Measurements from ENCODE around the gene ULK4.
"Not testable (repeated sequence)": the region's sequence is repeated elsewhere in the genome, so short reads cannot be mapped to it uniquely, and the experiment has no call there.

ULK4 gene

GRCh38 chr3:41888368-41889076 lies 73.4 kb downstream of the ULK4 start:
- no peak overlapping the region for H3K4me3 ChIP-seq (ENCODE audit: low read depth, low read length)
- TF ChIP-seq CTCF (IDR thresholded peaks at IDR 0.05; ENCODE audit: borderline replicate concordance, insufficient read depth, low read depth, low read length), result no peak

- H3K4me3 ChIP-seq (ENCODE audit: low read depth, low read length), result no peak overlapping the region
- no peak for TF ChIP-seq CTCF (IDR thresholded peaks at IDR 0.05; ENCODE audit: borderline replicate concordance, insufficient read depth, low read depth, low read length)
These were observed 78.9 kb downstream of the ULK4 start for GRCh38 chr3:41882956-41883355.

GRCh38 chr3:41881233-41881821 lies 80.6 kb downstream of the ULK4 start:
- H3K4me3 ChIP-seq (ENCODE audit: low read depth, low read length), result no peak overlapping the region
- peak; percentile 21; the same call in 1 of the 2 replicates for TF ChIP-seq CTCF (IDR thresholded peaks at IDR 0.05; ENCODE audit: borderline replicate concordance, insufficient read depth, low read depth, low read length)

GRCh38 chr3:41880387-41880786 lies 81.5 kb downstream of the ULK4 start:
- no peak overlapping the region for H3K4me3 ChIP-seq (ENCODE audit: low read depth, low read length)
- no peak for TF ChIP-seq CTCF (IDR thresholded peaks at IDR 0.05; ENCODE audit: borderline replicate concordance, insufficient read depth, low read depth, low read length)

GRCh38 chr3:41877741-41878140 lies 84.2 kb downstream of the ULK4 start:
- not testable (repeated sequence) for H3K4me3 ChIP-seq (ENCODE audit: low read depth, low read length)

GRCh38 chr3:41874022-41874421 lies 87.9 kb downstream of the ULK4 start:
- no peak for TF ChIP-seq CTCF (IDR thresholded peaks at IDR 0.05; ENCODE audit: borderline replicate concordance, insufficient read depth, low read depth, low read length)
- H3K4me3 ChIP-seq (ENCODE audit: low read depth, low read length), result no peak overlapping the region

GRCh38 chr3:41872157-41872556 lies 89.7 kb downstream of the ULK4 start:
- no peak overlapping the region for H3K4me3 ChIP-seq (ENCODE audit: low read depth, low read length)
- no peak for TF ChIP-seq CTCF (IDR thresholded peaks at IDR 0.05; ENCODE audit: borderline replicate concordance, insufficient read depth, low read depth, low read length)
